Progenitor cell of endocrine pancreas (in vitro differentiated cells): Measurements from ENCODE around the gene MBTPS1. TPM values are rescaled to one million over a fixed set of nuclear protein-coding genes. Genes with fewer than 3 reads are reported as not detected.

Experiments used
- DNase-seq: peaks from one replicate; pipeline ENCODE4 v3.0.0; 2021; ENCODE audit warnings: low spot score; ENCODE audit not compliant: unreplicated experiment
- H3K27ac Mint-ChIP-seq: 2 replicates; pipeline ENCODE4 v1.8.0; 2021; ENCODE audit warnings: mild to moderate bottlenecking, moderate library complexity, mixed read lengths
- H3K27me3 Mint-ChIP-seq: 2 replicates; pipeline ENCODE4 v1.8.0; 2021; ENCODE audit warnings: mixed read lengths
- H3K36me3 Mint-ChIP-seq: 2 replicates; pipeline ENCODE4 v1.8.0; 2022; ENCODE audit warnings: mixed read lengths; ENCODE audit not compliant: insufficient read depth
- H3K4me1 Mint-ChIP-seq: 2 replicates; pipeline ENCODE4 v1.8.0; 2021; ENCODE audit warnings: low read depth, mixed read lengths
- H3K4me3 Mint-ChIP-seq: 2 replicates; pipeline ENCODE4 v1.8.0; 2021; ENCODE audit warnings: low read depth, mild to moderate bottlenecking, moderate library complexity, mixed read lengths
- H3K9me3 Mint-ChIP-seq: 2 replicates; pipeline ENCODE4 v1.8.0; 2021; ENCODE audit warnings: low read depth, mixed read lengths
- CTCF ChIP-seq: fragments of 200-600 bp; sonication (generic); IDR thresholded peaks from one replicate; pipeline ENCODE4 v1.5.0; 2021; ENCODE audit warnings: antibody characterized with exemption, mild to moderate bottlenecking; ENCODE audit not compliant: unreplicated experiment
- total RNA-seq: library from RNA; stranded (reverse); gene quantifications from 2 replicates; pipeline ENCODE4 v1.2.1, GENCODE V29; 2021

The MBTPS1 gene
- total RNA-seq, 1 donor from 2014 or later = 94.7 TPM

- peaks cover 47% of the 10 kb centered on the region for H3K27me3 Mint-ChIP-seq
- TF ChIP-seq CTCF = no peak
- H3K27ac Mint-ChIP-seq = no peak overlapping the region
- peaks cover 17% of the 10 kb centered on the region for H3K4me1 Mint-ChIP-seq
- peaks cover 4% of the 10 kb centered on the region for H3K36me3 Mint-ChIP-seq
- no peak for DNase-seq
- H3K9me3 Mint-ChIP-seq = no peaks in the 10 kb centered on the region
- H3K4me3 Mint-ChIP-seq = no peak overlapping the region
Observed at GRCh38 chr16:84043486-84044117, 73.1 kb downstream of the MBTPS1 start.

GRCh38 chr16:84042879-84043485 is 73.8 kb downstream of the MBTPS1 start:
- no peak for DNase-seq
- no peak overlapping the region for H3K27ac Mint-ChIP-seq
- TF ChIP-seq CTCF = no peak
- peaks cover 12% of the 10 kb centered on the region for H3K4me1 Mint-ChIP-seq
- H3K36me3 Mint-ChIP-seq = peaks cover 3% of the 10 kb centered on the region
- no peak overlapping the region for H3K4me3 Mint-ChIP-seq
- no peaks in the 10 kb centered on the region for H3K9me3 Mint-ChIP-seq
- peaks cover 47% of the 10 kb centered on the region for H3K27me3 Mint-ChIP-seq

GRCh38 chr16:84042308-84042878 is 74.3 kb downstream of the MBTPS1 start, which contains the start of gene SLC38A8:
SLC38A8 (minus strand) TSS chr16:84042795; CDS start chr16:84042157, 638 bp downstream.
- no peak for DNase-seq
- peaks cover 47% of the 10 kb centered on the region for H3K27me3 Mint-ChIP-seq
- no peak for TF ChIP-seq CTCF
- no peaks in the 10 kb centered on the region for H3K9me3 Mint-ChIP-seq
- no peak within 1 kb of the TSS for H3K4me3 Mint-ChIP-seq
- no peak within 1 kb of the TSS for H3K27ac Mint-ChIP-seq
- H3K4me1 Mint-ChIP-seq = peaks cover 12% of the 10 kb centered on the region
- H3K36me3 Mint-ChIP-seq = peaks cover 3% of the 10 kb centered on the region

GRCh38 chr16:84041881-84042280 is 74.9 kb downstream of the MBTPS1 start:
- no peak for DNase-seq
- Mint-ChIP-seq H3K4me3 (no peak overlapping the region), H3K27me3 (peaks cover 45% of the 10 kb centered on the region), H3K36me3 (no peaks in the 10 kb centered on the region), H3K4me1 (peaks cover 12% of the 10 kb centered on the region), H3K27ac (no peak overlapping the region), H3K9me3 (no peaks in the 10 kb centered on the region)
- no peak for TF ChIP-seq CTCF

GRCh38 chr16:84040823-84041820 is 75.6 kb downstream of the MBTPS1 start:
- Mint-ChIP-seq H3K4me3 (no peak overlapping the region), H3K27me3 (peaks cover 45% of the 10 kb centered on the region), H3K9me3 (peaks cover 3% of the 10 kb centered on the region), H3K27ac (no peak overlapping the region), H3K4me1 (peaks cover 12% of the 10 kb centered on the region), H3K36me3 (no peaks in the 10 kb centered on the region)
- DNase-seq = no peak
- no peak for TF ChIP-seq CTCF
